GM23338 (cell line): Measurements from ENCODE around the gene LRP1B.

Experiments used
- ETS1 ChIP-seq: IDR thresholded peaks from 2 replicates; pipeline ENCODE4 v1.6.1; 2016; ENCODE audit warnings: antibody characterized with exemption
- EZH2 ChIP-seq: fragments of 200-600 bp; sonication (generic); IDR thresholded peaks from one replicate; pipeline ENCODE4 v1.8.0; 2017; ENCODE audit warnings: antibody characterized with exemption, mild to moderate bottlenecking, low read depth; ENCODE audit not compliant: unreplicated experiment
- EZH2phosphoT487 ChIP-seq: fragments of 200-600 bp; sonication (generic); IDR thresholded peaks from one replicate; pipeline ENCODE4 v1.8.1; 2018; ENCODE audit warnings: antibody characterized with exemption; ENCODE audit not compliant: unreplicated experiment
- JUNB ChIP-seq: IDR thresholded peaks from one replicate; pipeline ENCODE4 v1.6.1; 2016; ENCODE audit warnings: antibody characterized with exemption; ENCODE audit not compliant: unreplicated experiment
- NANOG ChIP-seq: IDR thresholded peaks from 2 replicates; pipeline ENCODE4 v1.6.1; 2016; ENCODE audit warnings: antibody characterized with exemption, borderline replicate concordance
- POLR2AphosphoS5 ChIP-seq: IDR thresholded peaks from 2 replicates; pipeline ENCODE4 v1.6.1; 2016; ENCODE audit warnings: antibody characterized with exemption, low read depth
- REST ChIP-seq: IDR thresholded peaks from one replicate; pipeline ENCODE4 v1.6.1; 2018; ENCODE audit warnings: antibody characterized with exemption; ENCODE audit not compliant: unreplicated experiment
- TF ChIP-seq, protein P1 (sequence below), 2 experiments: fragments of 200-600 bp in 1 of 2; sonication (generic) in 1 of 2; conservative IDR thresholded peaks; 2 replicates each; pipeline versions ENCODE4 v1.5.1 to v1.6.1; 2016 to 2017; ENCODE audit warnings: antibody characterized with exemption in 2 of 2, low read depth in 2 of 2, mild to moderate bottlenecking in 2 of 2, moderate library complexity in 1 of 2

DNA sequence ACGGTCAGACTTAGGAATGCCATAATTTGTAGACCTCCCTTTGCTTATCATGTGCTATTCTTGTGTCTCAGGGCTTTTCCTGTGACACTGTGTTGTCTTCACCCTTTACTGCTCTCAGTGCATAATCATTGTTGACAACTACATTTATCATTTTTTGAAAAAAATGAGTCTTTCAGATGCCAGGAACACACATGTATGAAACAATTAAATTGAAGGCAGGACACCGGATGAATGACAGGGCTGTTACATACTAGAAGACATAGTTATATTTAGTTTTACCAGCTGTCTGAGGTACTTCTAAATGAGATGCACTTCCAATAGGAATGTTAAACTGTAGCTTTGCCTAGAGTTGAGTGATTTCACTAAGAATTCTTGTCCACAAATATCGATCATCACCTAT is 243.5 kb downstream of the LRP1B start:
- TF ChIP-seq, protein P1, sequence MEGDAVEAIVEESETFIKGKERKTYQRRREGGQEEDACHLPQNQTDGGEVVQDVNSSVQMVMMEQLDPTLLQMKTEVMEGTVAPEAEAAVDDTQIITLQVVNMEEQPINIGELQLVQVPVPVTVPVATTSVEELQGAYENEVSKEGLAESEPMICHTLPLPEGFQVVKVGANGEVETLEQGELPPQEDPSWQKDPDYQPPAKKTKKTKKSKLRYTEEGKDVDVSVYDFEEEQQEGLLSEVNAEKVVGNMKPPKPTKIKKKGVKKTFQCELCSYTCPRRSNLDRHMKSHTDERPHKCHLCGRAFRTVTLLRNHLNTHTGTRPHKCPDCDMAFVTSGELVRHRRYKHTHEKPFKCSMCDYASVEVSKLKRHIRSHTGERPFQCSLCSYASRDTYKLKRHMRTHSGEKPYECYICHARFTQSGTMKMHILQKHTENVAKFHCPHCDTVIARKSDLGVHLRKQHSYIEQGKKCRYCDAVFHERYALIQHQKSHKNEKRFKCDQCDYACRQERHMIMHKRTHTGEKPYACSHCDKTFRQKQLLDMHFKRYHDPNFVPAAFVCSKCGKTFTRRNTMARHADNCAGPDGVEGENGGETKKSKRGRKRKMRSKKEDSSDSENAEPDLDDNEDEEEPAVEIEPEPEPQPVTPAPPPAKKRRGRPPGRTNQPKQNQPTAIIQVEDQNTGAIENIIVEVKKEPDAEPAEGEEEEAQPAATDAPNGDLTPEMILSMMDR (conservative IDR thresholded peaks at IDR 0.05; ENCODE audit: low read depth in 2 of 2), result no peak
- TF ChIP-seq JUNB (no peak), ETS1 (no peak), REST (no peak), NANOG (no peak), EZH2phosphoT487 (no peak), POLR2AphosphoS5 (no peak), EZH2 (no peak)
